CD14-positive monocyte (primary cell): Measurements from ENCODE around the gene CAPN8. TPM values are rescaled to one million over a fixed set of nuclear protein-coding genes. Genes with fewer than 3 reads are reported as not detected.

Experiments used
- DNase-seq, 3 donors: peaks; one replicate each; pipeline ENCODE4 v3.0.0-alpha.2; 2011 to 2022
- H2AFZ ChIP-seq: 2 replicates; pipeline ENCODE4 v1.6.0; 2012; ENCODE audit warnings: mild to moderate bottlenecking, low read depth, low read length, inconsistent platforms; ENCODE audit not compliant: insufficient read depth, poor library complexity, severe bottlenecking
- H3K27ac ChIP-seq, 2 donors: 1 replicate in 1 of 2; 2 replicates in 1 of 2; pipeline ENCODE4 v1.5.1; 2012 to 2013; ENCODE audit warnings: low read length in 2 of 2, control low read depth in 1 of 2, inconsistent platforms in 1 of 2, low read depth in 1 of 2, mild to moderate bottlenecking in 1 of 2
- H3K27me3 ChIP-seq, 2 donors: one replicate each; pipeline versions ENCODE4 v1.6.0 to v1.6.1; 2011 to 2013; ENCODE audit warnings: low read length in 2 of 2; ENCODE audit not compliant: control insufficient read depth in 2 of 2, insufficient read depth in 2 of 2
- H3K36me3 ChIP-seq, 2 donors: replicated peaks in 1 of 2; 1 replicate in 1 of 2; 2 replicates in 1 of 2; pipeline versions ENCODE4 v1.5.1 to v1.6.1; 2012 to 2013; ENCODE audit warnings: low read length in 2 of 2, control low read depth in 1 of 2, inconsistent platforms in 1 of 2, mild to moderate bottlenecking in 1 of 2; ENCODE audit not compliant: insufficient read depth in 2 of 2, control insufficient read depth in 1 of 2
- H3K4me1 ChIP-seq, 2 donors: 1 replicate in 1 of 2; 2 replicates in 1 of 2; pipeline versions ENCODE4 v1.5.1 to v1.6.1; 2012 to 2013; ENCODE audit warnings: low read length in 2 of 2, control low read depth in 1 of 2, inconsistent platforms in 1 of 2, mild to moderate bottlenecking in 1 of 2, moderate library complexity in 1 of 2; ENCODE audit not compliant: insufficient read depth in 2 of 2, control insufficient read depth in 1 of 2
- H3K4me2 ChIP-seq: replicated peaks from 2 replicates; pipeline ENCODE3; 2012; ENCODE audit warnings: low read length, moderate library complexity, mild to moderate bottlenecking; ENCODE audit not compliant: poor library complexity, severe bottlenecking; ENCODE audit errors: extremely low read depth
- H3K4me3 ChIP-seq, 3 experiments: fragments of 200-600 bp in 1 of 3; sonication (generic) in 1 of 3; replicated peaks in 1 of 3; 1 replicate in 2 of 3; 2 replicates in 1 of 3; pipeline ENCODE4 v1.5.1; 2011 to 2013; ENCODE audit warnings: low read length in 3 of 3, mild to moderate bottlenecking in 3 of 3, control low read depth in 2 of 3, low read depth in 2 of 3, inconsistent platforms in 1 of 3, moderate library complexity in 1 of 3
- H3K79me2 ChIP-seq: 2 replicates; pipeline ENCODE4 v1.6.0; 2012; ENCODE audit warnings: mild to moderate bottlenecking, control low read depth, inconsistent platforms, low read length, moderate library complexity; ENCODE audit not compliant: insufficient read depth
- H3K9ac ChIP-seq: 2 replicates; pipeline ENCODE4 v1.6.0; 2017; ENCODE audit warnings: low read length, mild to moderate bottlenecking; ENCODE audit not compliant: insufficient read depth, poor library complexity, severe bottlenecking
- H3K9me3 ChIP-seq, 2 donors: replicated peaks in 1 of 2; 1 replicate in 1 of 2; 2 replicates in 1 of 2; pipeline versions ENCODE4 v1.5.1 to v1.6.1; 2012 to 2013; ENCODE audit warnings: low read length in 2 of 2, control low read depth in 1 of 2; ENCODE audit not compliant: control insufficient read depth in 1 of 2, insufficient read depth in 1 of 2
- H4K20me1 ChIP-seq: 2 replicates; pipeline ENCODE4 v1.6.0; 2012; ENCODE audit warnings: mild to moderate bottlenecking, low read length, control low read depth, moderate library complexity; ENCODE audit not compliant: insufficient read depth
- H3K27ac Mint-ChIP-seq, 7 donors: one replicate each; pipeline ENCODE4 v1.8.0; 2020; ENCODE audit warnings: mild to moderate bottlenecking in 7 of 7, mixed read lengths in 7 of 7, moderate library complexity in 6 of 7, inconsistent platforms in 2 of 7
- H3K27me3 Mint-ChIP-seq, 3 donors: one replicate each; pipeline ENCODE4 v1.8.0; 2021 to 2022; ENCODE audit warnings: low read depth in 3 of 3, mild to moderate bottlenecking in 3 of 3, mixed read lengths in 3 of 3, moderate library complexity in 3 of 3, inconsistent platforms in 1 of 3
- H3K36me3 Mint-ChIP-seq, 2 donors: one replicate each; pipeline ENCODE4 v1.8.0; 2020; ENCODE audit warnings: mixed read lengths in 2 of 2, inconsistent platforms in 1 of 2, mild to moderate bottlenecking in 1 of 2
- H3K4me1 Mint-ChIP-seq: one replicate; pipeline ENCODE4 v1.8.0; 2020; ENCODE audit warnings: mild to moderate bottlenecking, mixed read lengths
- H3K4me3 Mint-ChIP-seq, 2 donors: one replicate each; pipeline ENCODE4 v1.8.0; 2020; ENCODE audit warnings: mild to moderate bottlenecking in 2 of 2, mixed read lengths in 2 of 2, moderate library complexity in 1 of 2
- H3K9me3 Mint-ChIP-seq, 7 donors: one replicate each; pipeline ENCODE4 v1.8.0; 2020 to 2022; ENCODE audit warnings: mixed read lengths in 7 of 7, mild to moderate bottlenecking in 6 of 7, moderate library complexity in 6 of 7, inconsistent platforms in 2 of 7
- WGBS: methylation state at CpG from one replicate; pipeline ENCODE4 v1.1.5; 2013; ENCODE audit warnings: missing lambda C conversion rate; ENCODE audit not compliant: insufficient coverage; 5-methylcytosine and 5-hydroxymethylcytosine counted together
- intact Hi-C, 2 donors: fragments of 100-400 bp; cut with micrococcal nuclease; formaldehyde crosslinking; loops; one replicate each; pipeline versions ENCODE4 v1.15.0 to v1.15.1; 2023
- polyA plus RNA-seq, 3 donors: library from polyadenylated mRNA; depleted of rRNA in 1 of 3; unstranded in 2 of 3; stranded (reverse) in 1 of 3; fragments of 300-500 nt in 2 of 3; fragments of >200 nt in 1 of 3; fragmentation: Illumina TruSeq in 2 of 3; gene quantifications; 1 replicate in 2 of 3; 2 replicates in 1 of 3; pipeline ENCODE4 v1.2.3, GENCODE V29; 2012 to 2021
- TF ChIP-seq, protein P1 (sequence below): fragments of 200-600 bp; IDR thresholded peaks from one replicate; pipeline ENCODE4 v1.8.0; 2022; ENCODE audit warnings: antibody characterized with exemption, mild to moderate bottlenecking

The CAPN8 gene
- polyA plus RNA-seq, 3 donors = 0.40 TPM; not detected in 2

DNA sequence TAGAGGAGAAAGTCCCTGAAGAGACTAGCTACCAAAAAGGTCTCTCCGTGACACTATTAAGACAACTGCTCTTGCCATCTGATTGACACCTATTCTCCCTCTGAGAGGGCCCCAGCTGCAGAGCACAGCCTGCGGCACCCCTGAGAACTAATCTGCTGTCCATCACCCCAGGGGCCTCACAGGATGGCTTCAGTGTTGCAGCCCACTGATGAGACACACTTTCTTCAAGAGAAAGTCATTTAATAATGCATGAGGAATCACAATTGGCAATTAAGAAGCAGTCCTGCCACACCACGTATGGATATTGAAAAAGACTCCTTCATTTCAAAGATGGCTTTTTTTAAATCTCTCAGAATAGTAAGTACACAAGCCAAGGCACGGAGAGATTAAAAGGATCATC is 48.9 kb downstream of the CAPN8 start:
- H3K4me1 ChIP-seq = peaks cover 8 to 14% of the 10 kb centered on the region in 2 donors
- H3K9ac ChIP-seq = no peak overlapping the region
- H3K27ac Mint-ChIP-seq = no peak overlapping the region
- TF ChIP-seq, protein P1, sequence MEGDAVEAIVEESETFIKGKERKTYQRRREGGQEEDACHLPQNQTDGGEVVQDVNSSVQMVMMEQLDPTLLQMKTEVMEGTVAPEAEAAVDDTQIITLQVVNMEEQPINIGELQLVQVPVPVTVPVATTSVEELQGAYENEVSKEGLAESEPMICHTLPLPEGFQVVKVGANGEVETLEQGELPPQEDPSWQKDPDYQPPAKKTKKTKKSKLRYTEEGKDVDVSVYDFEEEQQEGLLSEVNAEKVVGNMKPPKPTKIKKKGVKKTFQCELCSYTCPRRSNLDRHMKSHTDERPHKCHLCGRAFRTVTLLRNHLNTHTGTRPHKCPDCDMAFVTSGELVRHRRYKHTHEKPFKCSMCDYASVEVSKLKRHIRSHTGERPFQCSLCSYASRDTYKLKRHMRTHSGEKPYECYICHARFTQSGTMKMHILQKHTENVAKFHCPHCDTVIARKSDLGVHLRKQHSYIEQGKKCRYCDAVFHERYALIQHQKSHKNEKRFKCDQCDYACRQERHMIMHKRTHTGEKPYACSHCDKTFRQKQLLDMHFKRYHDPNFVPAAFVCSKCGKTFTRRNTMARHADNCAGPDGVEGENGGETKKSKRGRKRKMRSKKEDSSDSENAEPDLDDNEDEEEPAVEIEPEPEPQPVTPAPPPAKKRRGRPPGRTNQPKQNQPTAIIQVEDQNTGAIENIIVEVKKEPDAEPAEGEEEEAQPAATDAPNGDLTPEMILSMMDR = no peak
- WGBS = 93% methylated on average over 3 of the region's 4 CpGs
- no peaks in the 10 kb centered on the region for H3K9me3 ChIP-seq
- no peaks in the 10 kb centered on the region for H3K36me3 Mint-ChIP-seq
- no peak for DNase-seq
- no peak overlapping the region for H3K4me2 ChIP-seq
- H4K20me1 ChIP-seq = no peaks in the 10 kb centered on the region
- no peak overlapping the region for H3K4me3 ChIP-seq
- H3K36me3 ChIP-seq = no peaks in the 10 kb centered on the region
- no peak overlapping the region for H3K4me3 Mint-ChIP-seq
- no peak overlapping the region for H3K27ac ChIP-seq
- H3K4me1 Mint-ChIP-seq = peaks cover 22% of the 10 kb centered on the region
- intact Hi-C loops = no loop called here
- H3K9me3 Mint-ChIP-seq = no peaks in the 10 kb centered on the region
- H3K27me3 ChIP-seq = no peaks in the 10 kb centered on the region
- no peak overlapping the region for H2AFZ ChIP-seq
- H3K79me2 ChIP-seq = no peaks in the 10 kb centered on the region
- peaks cover 0 to 2% (median 2%) of the 10 kb centered on the region in 3 donors for H3K27me3 Mint-ChIP-seq

DNA sequence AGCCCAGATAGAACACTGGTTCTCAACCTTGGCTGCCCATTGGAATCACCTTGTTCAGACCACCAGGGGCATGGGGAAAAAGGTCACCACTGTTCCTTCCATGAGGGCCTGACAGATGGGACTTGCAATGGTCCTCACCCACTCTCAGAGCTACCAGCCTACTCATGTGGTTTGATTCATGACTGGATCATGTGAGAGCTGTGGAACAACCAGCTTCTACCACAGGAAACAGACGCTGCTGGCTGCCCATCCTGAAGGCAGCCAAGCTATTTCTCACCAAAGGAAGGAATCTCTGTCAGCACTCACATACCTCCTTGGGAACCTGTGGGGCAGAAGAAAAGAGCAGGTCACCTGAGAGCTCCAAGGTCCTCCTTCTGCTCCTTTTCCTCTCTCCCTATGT is 53.6 kb downstream of the CAPN8 start:
- no peak overlapping the region for H2AFZ ChIP-seq
- H3K79me2 ChIP-seq = no peaks in the 10 kb centered on the region
- H3K9me3 ChIP-seq = no peaks in the 10 kb centered on the region
- no peak overlapping the region for H3K9ac ChIP-seq
- TF ChIP-seq, protein P1 = no peak
- no peaks in the 10 kb centered on the region for H4K20me1 ChIP-seq
- no peak overlapping the region for H3K27ac ChIP-seq
- intact Hi-C loops = no loop called here
- peaks cover 0 to 2% (median 0%) of the 10 kb centered on the region in 3 donors for H3K27me3 Mint-ChIP-seq
- H3K27me3 ChIP-seq = no peaks in the 10 kb centered on the region
- no peak overlapping the region for H3K4me3 ChIP-seq
- no peak overlapping the region for H3K4me3 Mint-ChIP-seq
- H3K36me3 Mint-ChIP-seq = no peaks in the 10 kb centered on the region
- WGBS = no CpG with 5 or more reads among the region's 1 CpG
- no peak for DNase-seq
- H3K4me1 Mint-ChIP-seq = no peaks in the 10 kb centered on the region
- H3K4me2 ChIP-seq = no peak overlapping the region
- peaks cover 0 to 1% (median 0%) of the 10 kb centered on the region in 7 donors for H3K9me3 Mint-ChIP-seq
- H3K27ac Mint-ChIP-seq = no peak overlapping the region
- H3K36me3 ChIP-seq = no peaks in the 10 kb centered on the region
- no peaks in the 10 kb centered on the region for H3K4me1 ChIP-seq
